ENCODE measurements around the gene YAP1. TPM values are rescaled to one million over a fixed set of nuclear protein-coding genes. Genes with fewer than 3 reads are reported as not detected.
"Not testable (repeated sequence)": the region's sequence is repeated elsewhere in the genome, so short reads cannot be mapped to it uniquely, and the experiment has no call there.

YAP1 gene
- total RNA-seq, 2 donors from 2014 or later: 355 to 434 TPM

DNA sequence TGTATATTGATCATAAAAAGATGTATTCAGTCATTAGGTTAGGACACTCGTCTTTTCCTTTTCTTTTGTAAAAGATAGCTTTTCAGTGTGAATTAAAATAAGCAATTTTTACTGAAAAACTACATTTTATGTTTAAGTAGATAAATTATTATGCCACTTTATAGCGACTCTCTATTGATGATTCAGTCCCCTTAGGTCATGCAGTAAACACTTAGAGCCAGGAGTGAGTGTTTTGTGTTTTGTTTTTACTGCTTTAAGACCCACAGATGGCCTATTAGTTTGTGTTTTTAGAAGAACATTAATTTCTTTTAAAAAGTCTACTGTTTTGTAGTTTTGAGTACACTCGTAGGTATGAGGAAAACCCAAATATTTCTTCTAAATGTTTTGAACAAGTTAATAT is 86.6 kb downstream of the YAP1 start:
- ATAC-seq (ENCODE audit: insufficient number of reproducible peaks, low FRiP score, low read depth) (no peak), DNase-seq (ENCODE audit: low spot score) (no peak)
- TF ChIP-seq, protein P1, sequence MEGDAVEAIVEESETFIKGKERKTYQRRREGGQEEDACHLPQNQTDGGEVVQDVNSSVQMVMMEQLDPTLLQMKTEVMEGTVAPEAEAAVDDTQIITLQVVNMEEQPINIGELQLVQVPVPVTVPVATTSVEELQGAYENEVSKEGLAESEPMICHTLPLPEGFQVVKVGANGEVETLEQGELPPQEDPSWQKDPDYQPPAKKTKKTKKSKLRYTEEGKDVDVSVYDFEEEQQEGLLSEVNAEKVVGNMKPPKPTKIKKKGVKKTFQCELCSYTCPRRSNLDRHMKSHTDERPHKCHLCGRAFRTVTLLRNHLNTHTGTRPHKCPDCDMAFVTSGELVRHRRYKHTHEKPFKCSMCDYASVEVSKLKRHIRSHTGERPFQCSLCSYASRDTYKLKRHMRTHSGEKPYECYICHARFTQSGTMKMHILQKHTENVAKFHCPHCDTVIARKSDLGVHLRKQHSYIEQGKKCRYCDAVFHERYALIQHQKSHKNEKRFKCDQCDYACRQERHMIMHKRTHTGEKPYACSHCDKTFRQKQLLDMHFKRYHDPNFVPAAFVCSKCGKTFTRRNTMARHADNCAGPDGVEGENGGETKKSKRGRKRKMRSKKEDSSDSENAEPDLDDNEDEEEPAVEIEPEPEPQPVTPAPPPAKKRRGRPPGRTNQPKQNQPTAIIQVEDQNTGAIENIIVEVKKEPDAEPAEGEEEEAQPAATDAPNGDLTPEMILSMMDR (IDR thresholded peaks at IDR 0.05): no peak
- H3K36me3 ChIP-seq: no peaks in the 10 kb centered on the region
- H3K9me3 ChIP-seq: no peaks in the 10 kb centered on the region
- peaks cover 38 to 56% of the 10 kb centered on the region in 2 donors for H3K4me1 ChIP-seq (ENCODE audit: control insufficient read depth in 1 of 2, low read depth in 2 of 2)
- H3K4me3 ChIP-seq: no peak overlapping the region
- no peaks in the 10 kb centered on the region for H3K27me3 ChIP-seq (replicated peaks; ENCODE audit: insufficient read depth)
- peak overlapping the region in 1 of 2 donors; percentile 66 for H3K27ac ChIP-seq

DNA sequence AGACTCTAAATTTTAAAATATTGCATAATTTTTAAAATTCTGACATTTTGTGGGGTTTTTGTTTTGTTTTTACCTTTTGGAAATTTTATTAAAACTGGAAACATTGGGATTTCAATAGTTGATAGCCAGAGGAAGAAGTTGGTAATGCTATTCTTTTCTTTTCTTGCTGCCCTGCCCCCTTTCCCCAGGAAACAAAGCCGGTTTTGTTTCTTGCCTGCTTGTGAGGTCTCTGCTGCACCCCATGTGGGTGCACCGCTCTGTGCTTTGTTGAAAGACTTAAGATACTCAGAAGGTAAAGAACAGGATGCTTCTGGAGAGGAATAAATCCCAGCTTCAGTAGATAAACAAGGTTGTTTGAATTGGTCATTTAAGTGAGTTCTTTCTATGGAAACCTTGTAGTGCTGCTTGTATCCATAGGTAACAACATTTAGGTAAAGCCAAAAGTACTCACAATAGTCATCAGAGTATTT is 87.5 kb downstream of the YAP1 start:
- no peak for DNase-seq (ENCODE audit: low spot score)
- no peak for ATAC-seq (ENCODE audit: insufficient number of reproducible peaks, low FRiP score, low read depth)
- Histone ChIP-seq H3K27ac (peak overlapping the region in 1 of 2 donors; percentile 9), H3K4me3 (no peak overlapping the region), H3K27me3 (replicated peaks; ENCODE audit: insufficient read depth) (no peaks in the 10 kb centered on the region), H3K36me3 (no peaks in the 10 kb centered on the region), H3K9me3 (no peaks in the 10 kb centered on the region), H3K4me1 (ENCODE audit: control insufficient read depth in 1 of 2, low read depth in 2 of 2) (peaks cover 38 to 51% of the 10 kb centered on the region in 2 donors)
- TF ChIP-seq, protein P1 (IDR thresholded peaks at IDR 0.05): no peak

DNA sequence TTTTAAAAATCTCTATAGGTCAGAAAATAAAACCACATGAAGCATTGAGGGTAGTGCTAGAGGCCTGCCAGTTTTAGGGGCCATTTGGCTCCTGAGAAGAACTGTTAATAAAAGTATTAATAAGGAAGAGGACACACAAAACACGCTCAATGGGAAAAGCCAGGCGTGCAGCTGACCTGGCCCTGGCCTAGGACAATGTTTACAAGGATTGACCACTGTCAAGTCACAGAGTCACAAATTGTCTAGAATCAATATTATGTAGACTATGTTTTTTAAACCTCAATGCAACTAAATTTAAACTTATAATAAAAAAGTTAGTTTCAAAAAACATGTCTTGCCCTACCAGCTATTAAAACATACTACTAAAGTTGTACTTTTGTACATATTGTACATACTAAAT is 89.4 kb downstream of the YAP1 start:
- DNase-seq (ENCODE audit: low spot score) (no peak), ATAC-seq (ENCODE audit: insufficient number of reproducible peaks, low FRiP score, low read depth) (no peak)
- TF ChIP-seq, protein P1 (IDR thresholded peaks at IDR 0.05): no peak
- Histone ChIP-seq H3K9me3 (no peaks in the 10 kb centered on the region), H3K4me3 (no peak overlapping the region), H3K27me3 (replicated peaks; ENCODE audit: insufficient read depth) (no peaks in the 10 kb centered on the region), H3K27ac (no peak overlapping the region), H3K36me3 (no peaks in the 10 kb centered on the region), H3K4me1 (ENCODE audit: control insufficient read depth in 1 of 2, low read depth in 2 of 2) (peaks cover 28 to 43% of the 10 kb centered on the region in 2 donors)

DNA sequence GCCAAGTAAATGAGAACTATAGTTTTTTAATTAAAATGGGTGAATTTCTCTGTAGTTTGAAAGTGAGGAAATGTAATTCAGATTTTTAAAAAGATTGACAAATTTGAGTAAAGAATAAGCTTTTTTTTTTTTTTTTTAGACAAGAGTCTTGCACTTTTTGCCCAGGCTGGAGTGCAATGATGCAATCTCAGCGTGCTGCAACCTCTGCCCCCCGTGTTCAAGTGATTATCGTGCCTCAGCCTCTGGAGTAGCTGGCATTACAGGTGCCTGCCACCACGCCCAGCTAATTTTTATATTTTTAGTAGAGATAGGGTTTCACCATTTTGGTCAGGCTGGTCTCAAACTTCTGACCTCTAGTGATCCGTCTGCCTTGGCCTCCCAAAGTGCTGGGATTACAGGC is 90.1 kb downstream of the YAP1 start:
- not testable (repeated sequence) for DNase-seq (ENCODE audit: low spot score); H3K27me3 ChIP-seq (replicated peaks; ENCODE audit: insufficient read depth); H3K9me3 ChIP-seq; H3K4me3 ChIP-seq; H3K36me3 ChIP-seq; ATAC-seq (ENCODE audit: insufficient number of reproducible peaks, low FRiP score, low read depth); H3K27ac ChIP-seq
- peaks cover 25 to 39% of the 10 kb centered on the region in 2 donors for H3K4me1 ChIP-seq (ENCODE audit: control insufficient read depth in 1 of 2, low read depth in 2 of 2)

DNA sequence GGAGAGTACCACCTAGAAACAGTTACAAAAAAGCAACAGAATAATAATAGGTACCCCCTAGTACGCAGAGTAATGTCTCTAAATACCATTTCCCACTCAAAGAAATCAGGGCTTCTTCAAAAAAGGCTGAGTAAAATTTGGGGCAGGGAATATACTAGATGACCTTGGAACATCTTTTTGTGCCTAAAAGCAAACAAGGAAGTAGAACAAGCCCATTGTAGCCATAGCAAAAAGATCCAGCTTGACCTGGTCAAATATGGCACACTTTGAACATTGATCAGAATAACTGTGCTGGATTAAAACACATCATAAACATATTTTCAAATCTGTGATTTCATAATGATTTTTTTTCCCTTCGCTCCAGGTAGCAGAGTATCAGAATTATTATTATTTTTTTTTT is 91.5 kb downstream of the YAP1 start:
- TF ChIP-seq, protein P1 (IDR thresholded peaks at IDR 0.05): no peak
- H3K27ac ChIP-seq: no peak overlapping the region
- H3K4me3 ChIP-seq: no peak overlapping the region
- DNase-seq (ENCODE audit: low spot score) (no peak), ATAC-seq (ENCODE audit: insufficient number of reproducible peaks, low FRiP score, low read depth) (no peak)
- peaks cover 4% of the 10 kb centered on the region for H3K36me3 ChIP-seq
- no peaks in the 10 kb centered on the region for H3K9me3 ChIP-seq
- no peaks in the 10 kb centered on the region for H3K27me3 ChIP-seq (replicated peaks; ENCODE audit: insufficient read depth)
- peaks cover 17 to 29% of the 10 kb centered on the region in 2 donors for H3K4me1 ChIP-seq (ENCODE audit: control insufficient read depth in 1 of 2, low read depth in 2 of 2)

DNA sequence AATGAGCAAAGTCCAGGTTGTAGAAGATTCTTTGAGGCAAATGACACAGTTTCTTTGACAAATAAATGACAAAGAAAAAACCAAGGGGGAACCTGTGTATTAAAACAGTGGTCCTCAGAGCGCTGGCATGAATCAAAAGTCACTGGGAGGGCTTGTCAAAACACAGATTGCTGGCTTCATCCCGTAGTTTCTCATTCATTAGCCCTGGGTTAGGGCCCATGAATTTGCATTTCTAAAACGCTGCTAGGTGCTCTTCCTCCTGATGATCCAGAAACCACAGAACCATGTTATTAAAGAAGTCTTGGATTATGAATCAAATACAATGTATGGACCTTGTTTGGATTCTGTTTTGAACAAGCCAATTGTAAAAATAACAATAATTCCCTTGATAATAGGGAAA is 92.7 kb downstream of the YAP1 start:
- H3K4me1 ChIP-seq (ENCODE audit: control insufficient read depth in 1 of 2, low read depth in 2 of 2): peaks cover 8 to 19% of the 10 kb centered on the region in 2 donors

More for the DNA sequence above, 92.7 kb downstream of the YAP1 start:
- TF ChIP-seq, protein P1 (IDR thresholded peaks at IDR 0.05): no peak
- ATAC-seq (ENCODE audit: insufficient number of reproducible peaks, low FRiP score, low read depth) (no peak), DNase-seq (ENCODE audit: low spot score) (no peak)
- peaks cover 13% of the 10 kb centered on the region for H3K36me3 ChIP-seq
- H3K27ac ChIP-seq: no peak overlapping the region
- no peaks in the 10 kb centered on the region for H3K27me3 ChIP-seq (replicated peaks; ENCODE audit: insufficient read depth)
- no peaks in the 10 kb centered on the region for H3K9me3 ChIP-seq
- H3K4me3 ChIP-seq: no peak overlapping the region
